ENCODE data around the gene ZNF512B.

DNA sequence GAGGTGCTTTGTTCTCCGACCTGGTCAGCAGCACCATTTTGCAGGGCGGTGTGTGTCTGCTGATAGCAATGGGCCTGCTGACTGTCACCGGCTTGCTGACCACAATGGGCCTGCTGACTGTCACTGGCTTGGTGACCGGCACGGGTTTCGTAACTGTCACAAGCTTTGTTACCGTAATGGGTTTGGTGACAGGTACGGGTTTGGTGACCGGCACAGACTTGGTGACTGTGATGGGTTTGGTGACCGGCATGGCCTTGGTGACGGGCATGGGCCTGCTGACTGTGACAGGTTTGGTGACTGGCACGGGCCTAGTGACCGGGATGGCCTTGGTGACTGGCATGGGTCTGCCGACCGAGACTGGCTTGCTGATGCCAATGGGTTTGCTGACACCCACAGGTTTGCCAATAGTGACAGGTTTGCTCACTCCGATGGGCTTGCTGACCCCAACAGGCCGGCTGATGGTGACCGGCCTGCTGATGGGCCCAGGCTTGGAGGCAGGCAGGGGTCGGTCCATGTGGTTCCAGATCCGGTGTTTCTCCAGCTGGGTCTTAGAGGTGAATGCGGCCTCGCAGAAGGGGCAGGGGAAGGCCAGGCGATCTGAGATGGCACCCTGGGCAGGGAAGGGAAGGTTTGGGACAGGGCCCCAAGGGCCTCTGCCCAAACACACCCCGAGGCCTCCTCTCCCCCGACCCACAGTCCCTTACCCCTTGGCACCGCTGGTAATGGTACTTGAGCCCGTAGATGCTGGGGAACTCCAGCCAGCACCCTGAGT is 3.4 kb downstream of the ZNF512B start:
- TF ChIP-seq, protein P1, sequence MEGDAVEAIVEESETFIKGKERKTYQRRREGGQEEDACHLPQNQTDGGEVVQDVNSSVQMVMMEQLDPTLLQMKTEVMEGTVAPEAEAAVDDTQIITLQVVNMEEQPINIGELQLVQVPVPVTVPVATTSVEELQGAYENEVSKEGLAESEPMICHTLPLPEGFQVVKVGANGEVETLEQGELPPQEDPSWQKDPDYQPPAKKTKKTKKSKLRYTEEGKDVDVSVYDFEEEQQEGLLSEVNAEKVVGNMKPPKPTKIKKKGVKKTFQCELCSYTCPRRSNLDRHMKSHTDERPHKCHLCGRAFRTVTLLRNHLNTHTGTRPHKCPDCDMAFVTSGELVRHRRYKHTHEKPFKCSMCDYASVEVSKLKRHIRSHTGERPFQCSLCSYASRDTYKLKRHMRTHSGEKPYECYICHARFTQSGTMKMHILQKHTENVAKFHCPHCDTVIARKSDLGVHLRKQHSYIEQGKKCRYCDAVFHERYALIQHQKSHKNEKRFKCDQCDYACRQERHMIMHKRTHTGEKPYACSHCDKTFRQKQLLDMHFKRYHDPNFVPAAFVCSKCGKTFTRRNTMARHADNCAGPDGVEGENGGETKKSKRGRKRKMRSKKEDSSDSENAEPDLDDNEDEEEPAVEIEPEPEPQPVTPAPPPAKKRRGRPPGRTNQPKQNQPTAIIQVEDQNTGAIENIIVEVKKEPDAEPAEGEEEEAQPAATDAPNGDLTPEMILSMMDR (IDR thresholded peaks at IDR 0.05 in 4 of 5, conservative IDR thresholded peaks at IDR 0.05 in 1 of 5) = no peak
- TF ChIP-seq POLR2A (IDR thresholded peaks at IDR 0.05) = no peak
